K562 (cell line): ENCODE results near the gene ZNF691.
"Not testable (repeated sequence)": the region's sequence is repeated elsewhere in the genome, so short reads cannot be mapped to it uniquely, and the experiment has no call there.

Experiments
- CUX1 ChIP-seq: fragments of 200-800 bp; sonication (Bioruptor generic); IDR thresholded peaks from 2 replicates; pipeline ENCODE4 v1.6.1; 2016; ENCODE audit warnings: missing genetic modification characterization, missing compliant biosample characterization
- ELK1 ChIP-seq: sonication (generic); formaldehyde crosslinking; IDR thresholded peaks from 2 replicates; pipeline ENCODE4 v1.8.1; 2022; ENCODE audit warnings: missing genetic modification reagents
- ESRRA ChIP-seq: fragments of 450-650 bp; IDR thresholded peaks from 2 replicates; pipeline ENCODE4 v1.6.1; 2014; ENCODE audit warnings: low read depth, mild to moderate bottlenecking, moderate library complexity, borderline replicate concordance
- FOXP4 ChIP-seq: sonication (generic); formaldehyde crosslinking; IDR thresholded peaks from 2 replicates; pipeline ENCODE4 v1.8.0; 2022; ENCODE audit warnings: mild to moderate bottlenecking, missing genetic modification reagents, borderline replicate concordance
- GABPA ChIP-seq: fragments of 200-800 bp; sonication (Bioruptor generic); conservative IDR thresholded peaks from 2 replicates; pipeline ENCODE4 v1.6.1; 2016; ENCODE audit warnings: low read depth, missing genetic modification characterization, missing compliant biosample characterization
- MAFF ChIP-seq: IDR thresholded peaks from 2 replicates; pipeline ENCODE4 v1.6.1; 2012; ENCODE audit warnings: low read length, improper control_type of control experiment
- MAZ ChIP-seq, 2 experiments: fragments of 450-650 bp in 1 of 2; sonication (generic) in 1 of 2; formaldehyde crosslinking; IDR thresholded peaks in 1 of 2; conservative IDR thresholded peaks in 1 of 2; 2 replicates each; pipeline versions ENCODE4 v1.4.0 to v1.5.0; 2020; ENCODE audit warnings: mild to moderate bottlenecking in 1 of 2, missing genetic modification reagents in 1 of 2
- MITF ChIP-seq: IDR thresholded peaks from 2 replicates; pipeline ENCODE4 v1.6.1; 2014; ENCODE audit warnings: antibody characterized with exemption
- POLR2A ChIP-seq: fragments of 450-650 bp; conservative IDR thresholded peaks from 2 replicates; pipeline ENCODE4 v1.6.1; 2016
- ZBTB11 ChIP-seq, 3 experiments: fragments of 200-800 bp in 1 of 3; fragments of 250-450 bp in 1 of 3; fragments of 450-650 bp in 1 of 3; sonication (Bioruptor Pico) in 1 of 3; sonication (Bioruptor generic) in 1 of 3; formaldehyde crosslinking in 1 of 3; IDR thresholded peaks; 2 replicates each; pipeline versions ENCODE4 v1.6.1 to v1.8.0; 2016 to 2022; ENCODE audit warnings: mild to moderate bottlenecking in 2 of 3, missing genetic modification characterization in 2 of 3, missing compliant biosample characterization in 1 of 3, moderate library complexity in 1 of 3

- not testable (repeated sequence) for TF ChIP-seq GABPA (tag); ESRRA; ELK1; ZBTB11 (CRISPR knock-in tag; IDR thresholded peaks at IDR 0.05); FOXP4 (CRISPR knock-in tag); MAZ (CRISPR knock-in tag; conservative IDR thresholded peaks at IDR 0.05 in 1 of 2, IDR thresholded peaks at IDR 0.05 in 1 of 2); MITF; CUX1; MAFF; POLR2A
These were observed 22.8 kb downstream of the ZNF691 start for GRCh38 chr1:42869254-42869653.
